GM12892 (cell line): ENCODE results near the gene AHI1.

Experiments used
- POLR2A ChIP-seq: IDR thresholded peaks from 2 replicates; pipeline ENCODE4 v1.6.1; 2011; ENCODE audit warnings: low read depth, low read length, control low read depth
- POLR2AphosphoS5 ChIP-seq: IDR thresholded peaks from 2 replicates; pipeline ENCODE4 v1.6.1; 2011; ENCODE audit warnings: low read depth, low read length, control low read depth

GRCh38 chr6:135397172-135397952, 100.2 kb downstream of the AHI1 start:
- TF ChIP-seq POLR2A (no peak), POLR2AphosphoS5 (no peak)
